Ishikawa (cell line): Measurements from ENCODE around the gene C10orf143.

ENCODE experiments used
- CEBPB ChIP-seq: IDR thresholded peaks from 2 replicates; pipeline ENCODE4 v1.6.1; 2012
- CREB1 ChIP-seq: IDR thresholded peaks from 2 replicates; pipeline ENCODE4 v1.6.1; 2012; ENCODE audit warnings: low read depth
- EGR1 ChIP-seq: IDR thresholded peaks from 2 replicates; pipeline ENCODE4 v1.6.1; 2012
- EP300 ChIP-seq: IDR thresholded peaks from 2 replicates; pipeline ENCODE4 v1.6.1; 2012; ENCODE audit warnings: borderline replicate concordance
- FOXM1 ChIP-seq: IDR thresholded peaks from 2 replicates; pipeline ENCODE4 v1.6.1; 2012; ENCODE audit warnings: low read depth, borderline replicate concordance
- MAX ChIP-seq: IDR thresholded peaks from 2 replicates; pipeline ENCODE4 v1.6.1; 2012
- NFIC ChIP-seq: IDR thresholded peaks from 2 replicates; pipeline ENCODE4 v1.6.1; 2012
- RAD21 ChIP-seq: IDR thresholded peaks from 2 replicates; pipeline ENCODE4 v1.6.1; 2012; ENCODE audit warnings: low read depth
- REST ChIP-seq: IDR thresholded peaks from 2 replicates; pipeline ENCODE4 v1.6.1; 2012; ENCODE audit warnings: low read depth, mild to moderate bottlenecking
- TAF1 ChIP-seq: IDR thresholded peaks from 2 replicates; pipeline ENCODE4 v1.6.1; 2012; ENCODE audit warnings: low read depth, mild to moderate bottlenecking
- TCF12 ChIP-seq: IDR thresholded peaks from 2 replicates; pipeline ENCODE4 v1.6.1; 2012; ENCODE audit warnings: low read depth
- TEAD4 ChIP-seq: IDR thresholded peaks from 2 replicates; pipeline ENCODE4 v1.6.1; 2012
- USF1 ChIP-seq: IDR thresholded peaks from 2 replicates; pipeline ENCODE4 v1.6.1; 2012
- YY1 ChIP-seq: IDR thresholded peaks from 2 replicates; pipeline ENCODE4 v1.6.1; 2012; ENCODE audit warnings: low read depth
- ZBTB7A ChIP-seq: IDR thresholded peaks from 2 replicates; pipeline ENCODE4 v1.6.1; 2012; ENCODE audit warnings: low read depth

C10orf143 gene

GRCh38 chr10:130079614-130080460 lies 30.8 kb downstream of the C10orf143 start:
- no peak for TF ChIP-seq ZBTB7A
- no peak for TF ChIP-seq REST
- TF ChIP-seq NFIC = no peak

GRCh38 chr10:130078120-130078519 lies 32.5 kb downstream of the C10orf143 start:
- TF ChIP-seq EP300 (no peak), TAF1 (no peak), EGR1 (no peak), CREB1 (no peak), NFIC (no peak), REST (no peak), YY1 (no peak), FOXM1 (no peak), CEBPB (no peak), RAD21 (no peak), TEAD4 (no peak), ZBTB7A (no peak), TCF12 (no peak)

GRCh38 chr10:130076681-130077080 lies 33.9 kb downstream of the C10orf143 start:
- TF ChIP-seq YY1 = no peak
- TF ChIP-seq ZBTB7A = no peak
- TF ChIP-seq CREB1 = no peak
- TF ChIP-seq TAF1 = no peak
- no peak for TF ChIP-seq EP300

- TF ChIP-seq FOXM1 = no peak
- TF ChIP-seq TEAD4 = no peak
- no peak for TF ChIP-seq ZBTB7A
- no peak for TF ChIP-seq EGR1
- TF ChIP-seq MAX = no peak
- no peak for TF ChIP-seq CEBPB
- TF ChIP-seq REST = no peak
- TF ChIP-seq EP300 = no peak
Observed at GRCh38 chr10:130074639-130075038, 36.0 kb downstream of the C10orf143 start.

- TF ChIP-seq REST (no peak), RAD21 (no peak), TCF12 (no peak), MAX (no peak), FOXM1 (no peak), CEBPB (no peak), TEAD4 (no peak), YY1 (no peak), CREB1 (no peak), USF1 (no peak), TAF1 (no peak), ZBTB7A (no peak), EGR1 (no peak), NFIC (no peak), EP300 (no peak)
Observed at GRCh38 chr10:130073912-130074311, 36.7 kb downstream of the C10orf143 start.
